DND-41 (cell line): ENCODE results near the gene ANKS1B.

Experiments
- ATAC-seq: fragments of 200-7000 bp; cut with Tn5 transposase; 3 replicates; pipeline ENCODE4 v1.9.1; 2021; ENCODE audit warnings: low read depth; ENCODE audit not compliant: insufficient read depth
- DNase-seq: peaks from one replicate; pipeline ENCODE4 v3.0.0-alpha.2; 2020
- H2AFZ ChIP-seq: 2 replicates; pipeline ENCODE4 v1.6.0; 2012; ENCODE audit warnings: low read depth, low read length
- H3K27ac ChIP-seq: 2 replicates; pipeline ENCODE4 v1.5.1; 2012; ENCODE audit warnings: low read length, inconsistent platforms
- H3K27me3 ChIP-seq: fragments of 200-600 bp; sonication (generic); 2 replicates; pipeline ENCODE4 v1.6.0; 2012; ENCODE audit warnings: low read length, mild to moderate bottlenecking, inconsistent platforms; ENCODE audit not compliant: insufficient read depth, poor library complexity
- H3K36me3 ChIP-seq: 2 replicates; pipeline ENCODE4 v1.5.1; 2012; ENCODE audit warnings: low read length, inconsistent platforms; ENCODE audit not compliant: insufficient read depth
- H3K4me1 ChIP-seq: 2 replicates; pipeline ENCODE4 v1.5.1; 2012; ENCODE audit warnings: mild to moderate bottlenecking, low read length; ENCODE audit not compliant: insufficient read depth
- H3K4me2 ChIP-seq: 2 replicates; pipeline ENCODE4 v1.6.0; 2012; ENCODE audit warnings: mild to moderate bottlenecking, moderate library complexity, low read length, inconsistent platforms; ENCODE audit not compliant: insufficient read depth
- H3K4me3 ChIP-seq, 2 experiments: fragments of 200-600 bp in 1 of 2; shearing (Covaris generic) in 1 of 2; 2 replicates each; pipeline ENCODE4 v1.5.1; 2012 to 2016; ENCODE audit warnings: inconsistent platforms in 2 of 2, low read length in 2 of 2, mild to moderate bottlenecking in 2 of 2, low read depth in 1 of 2, moderate library complexity in 1 of 2
- H3K79me2 ChIP-seq: 2 replicates; pipeline ENCODE4 v1.6.0; 2012; ENCODE audit warnings: low read length, inconsistent platforms; ENCODE audit not compliant: insufficient read depth
- H3K9ac ChIP-seq: 2 replicates; pipeline ENCODE4 v1.6.0; 2012; ENCODE audit warnings: low read depth, mild to moderate bottlenecking, inconsistent platforms, low read length, moderate library complexity
- H3K9me3 ChIP-seq: 2 replicates; pipeline ENCODE4 v1.5.1; 2012; ENCODE audit warnings: low read length, moderate library complexity, mild to moderate bottlenecking, inconsistent platforms; ENCODE audit not compliant: insufficient read depth, severe bottlenecking
- H4K20me1 ChIP-seq: 2 replicates; pipeline ENCODE4 v1.6.0; 2012; ENCODE audit warnings: low read length; ENCODE audit not compliant: insufficient read depth
- CTCF ChIP-seq: IDR thresholded peaks from 2 replicates; pipeline ENCODE4 v1.5.1; 2012; ENCODE audit warnings: borderline replicate concordance, low read length, moderate library complexity, mild to moderate bottlenecking; ENCODE audit not compliant: poor library complexity, severe bottlenecking; ENCODE audit errors: extremely low read depth
- EZH2 ChIP-seq: IDR thresholded peaks from 3 replicates; pipeline ENCODE4 v1.6.1; 2012; ENCODE audit warnings: borderline replicate concordance, low read depth, mild to moderate bottlenecking, moderate library complexity, low read length, inconsistent platforms; ENCODE audit not compliant: severe bottlenecking

The ANKS1B gene

GRCh38 chr12:99978152-99978551 lies 6.6 kb downstream of the ANKS1B start:
- no peak overlapping the region for H3K4me3 ChIP-seq
- no peaks in the 10 kb centered on the region for H3K9me3 ChIP-seq
- H3K27me3 ChIP-seq = no peaks in the 10 kb centered on the region
- no peak for TF ChIP-seq EZH2
- no peak for TF ChIP-seq CTCF
- no peak for DNase-seq
- H2AFZ ChIP-seq = no peak overlapping the region
- no peak overlapping the region for H3K27ac ChIP-seq
- no peak overlapping the region for H3K9ac ChIP-seq
- no peaks in the 10 kb centered on the region for H3K4me1 ChIP-seq
- H3K79me2 ChIP-seq = no peaks in the 10 kb centered on the region
- ATAC-seq = no peak
- H3K4me2 ChIP-seq = no peak overlapping the region
- H4K20me1 ChIP-seq = no peaks in the 10 kb centered on the region
- no peaks in the 10 kb centered on the region for H3K36me3 ChIP-seq

GRCh38 chr12:99977550-99977949 lies 7.2 kb downstream of the ANKS1B start:
- no peaks in the 10 kb centered on the region for H3K79me2 ChIP-seq
- no peaks in the 10 kb centered on the region for H3K4me1 ChIP-seq
- no peak overlapping the region for H2AFZ ChIP-seq
- TF ChIP-seq EZH2 = no peak
- H3K9me3 ChIP-seq = no peaks in the 10 kb centered on the region
- no peak overlapping the region for H3K4me3 ChIP-seq
- H3K27ac ChIP-seq = no peak overlapping the region
- no peaks in the 10 kb centered on the region for H3K27me3 ChIP-seq
- no peaks in the 10 kb centered on the region for H3K36me3 ChIP-seq
- H4K20me1 ChIP-seq = no peaks in the 10 kb centered on the region
- no peak for DNase-seq
- no peak overlapping the region for H3K9ac ChIP-seq
- ATAC-seq = no peak
- no peak overlapping the region for H3K4me2 ChIP-seq

- no peak for DNase-seq
- Histone ChIP-seq H4K20me1 (no peaks in the 10 kb centered on the region), H3K27me3 (no peaks in the 10 kb centered on the region), H3K36me3 (no peaks in the 10 kb centered on the region), H3K4me2 (no peak overlapping the region), H3K27ac (no peak overlapping the region), H3K79me2 (no peaks in the 10 kb centered on the region), H3K9ac (no peak overlapping the region), H2AFZ (no peak overlapping the region), H3K9me3 (no peaks in the 10 kb centered on the region), H3K4me1 (no peaks in the 10 kb centered on the region), H3K4me3 (no peak overlapping the region)
- no peak for ATAC-seq
- TF ChIP-seq CTCF (no peak), EZH2 (no peak)
Observed at GRCh38 chr12:99976762-99977161, 8.0 kb downstream of the ANKS1B start.

- no peak for DNase-seq
- H4K20me1 ChIP-seq = no peaks in the 10 kb centered on the region
- H3K79me2 ChIP-seq = no peaks in the 10 kb centered on the region
- no peaks in the 10 kb centered on the region for H3K4me1 ChIP-seq
- no peaks in the 10 kb centered on the region for H3K27me3 ChIP-seq
- H3K4me3 ChIP-seq = no peak overlapping the region
- no peak overlapping the region for H2AFZ ChIP-seq
- H3K9ac ChIP-seq = no peak overlapping the region
- ATAC-seq = no peak
- H3K9me3 ChIP-seq = no peaks in the 10 kb centered on the region
- H3K4me2 ChIP-seq = no peak overlapping the region
- TF ChIP-seq CTCF = no peak
- no peak for TF ChIP-seq EZH2
- no peaks in the 10 kb centered on the region for H3K36me3 ChIP-seq
- no peak overlapping the region for H3K27ac ChIP-seq
Observed at GRCh38 chr12:99975321-99975720, 9.4 kb downstream of the ANKS1B start.
